Thoracic aorta (tissue), 2 donors: ENCODE data around the gene SEMA3D. TPM values are rescaled to one million over a fixed set of nuclear protein-coding genes. Genes with fewer than 3 reads are reported as not detected.

Source experiments
- ATAC-seq: fragments of 150-250 bp; one replicate; pipeline ENCODE4 v1.8.0; 2017; ENCODE audit warnings: low read depth; ENCODE audit not compliant: insufficient number of reproducible peaks, low FRiP score
- DNase-seq: peaks from one replicate; pipeline ENCODE4 v3.0.0-alpha.2; 2020; ENCODE audit warnings: low spot score
- H3K27ac ChIP-seq, 2 donors: fragments of 200-600 bp; sonication (generic); 1 replicate in 1 of 2; 2 replicates in 1 of 2; pipeline ENCODE4 v1.5.1; 2016; ENCODE audit warnings: mild to moderate bottlenecking in 2 of 2, moderate library complexity in 2 of 2
- H3K27me3 ChIP-seq: fragments of 200-600 bp; sonication (generic); replicated peaks from 2 replicates; pipeline ENCODE4 v1.6.0; 2016; ENCODE audit warnings: mild to moderate bottlenecking; ENCODE audit not compliant: insufficient read depth
- H3K36me3 ChIP-seq: fragments of 200-600 bp; sonication (generic); one replicate; pipeline ENCODE4 v1.5.1; 2016
- H3K4me1 ChIP-seq, 2 donors: fragments of 200-600 bp; sonication (generic); 1 replicate in 1 of 2; 2 replicates in 1 of 2; pipeline versions ENCODE4 v1.5.1 to v1.6.0; 2016; ENCODE audit warnings: low read depth in 2 of 2, mild to moderate bottlenecking in 1 of 2; ENCODE audit not compliant: control insufficient read depth in 1 of 2
- H3K4me3 ChIP-seq: fragments of 200-600 bp; sonication (generic); 2 replicates; pipeline ENCODE4 v1.5.1; 2016; ENCODE audit warnings: mild to moderate bottlenecking
- H3K9me3 ChIP-seq: fragments of 200-600 bp; sonication (generic); 2 replicates; pipeline ENCODE4 v1.5.1; 2016
- total RNA-seq, 2 donors: library from RNA; depleted of rRNA; stranded (reverse); fragments of >200 nt; gene quantifications; one replicate each; pipeline versions ENCODE4 v1.1.0 to v1.2.3, GENCODE V29; 2016
- TF ChIP-seq, protein P1 (sequence below): fragments of 200-600 bp; sonication (generic); IDR thresholded peaks from one replicate; pipeline ENCODE4 v1.5.1; 2019; ENCODE audit warnings: antibody characterized with exemption

SEMA3D gene
- total RNA-seq, 2 donors from 2014 or later, result 18.5 to 22.8 TPM

DNA sequence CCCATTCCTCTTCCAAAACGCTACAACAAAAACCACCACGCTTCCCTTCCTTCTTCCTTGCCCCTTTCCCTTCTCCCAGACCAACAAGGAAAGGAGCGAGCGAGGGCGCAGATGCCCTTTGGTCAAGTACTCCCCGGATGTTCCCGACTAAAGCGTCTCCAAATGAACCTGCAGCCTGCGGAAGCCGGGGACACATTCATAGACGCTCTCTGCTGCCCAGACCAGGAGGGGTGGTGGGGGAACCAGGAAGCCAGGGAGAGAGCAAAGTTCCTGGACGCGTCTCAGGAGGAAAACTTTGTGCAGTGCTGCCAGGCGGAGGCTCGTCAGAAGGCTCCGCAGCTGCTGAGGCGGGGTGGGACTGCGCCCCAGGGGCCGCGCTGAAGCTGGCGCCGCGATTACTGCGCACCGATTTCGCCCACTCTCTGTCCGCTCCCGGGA, 754 bp downstream of the SEMA3D start:
- Histone ChIP-seq H3K4me3 (peak overlapping the region; percentile 89), H3K27me3 (no peaks in the 10 kb centered on the region), H3K36me3 (no peaks in the 10 kb centered on the region), H3K9me3 (no peaks in the 10 kb centered on the region), H3K27ac (peak overlapping the region; percentile 91 to 93), H3K4me1 (peaks cover 4 to 5% of the 10 kb centered on the region in 2 donors)
- no peak for DNase-seq
- ATAC-seq, result peak; percentile 17
- TF ChIP-seq, protein P1, sequence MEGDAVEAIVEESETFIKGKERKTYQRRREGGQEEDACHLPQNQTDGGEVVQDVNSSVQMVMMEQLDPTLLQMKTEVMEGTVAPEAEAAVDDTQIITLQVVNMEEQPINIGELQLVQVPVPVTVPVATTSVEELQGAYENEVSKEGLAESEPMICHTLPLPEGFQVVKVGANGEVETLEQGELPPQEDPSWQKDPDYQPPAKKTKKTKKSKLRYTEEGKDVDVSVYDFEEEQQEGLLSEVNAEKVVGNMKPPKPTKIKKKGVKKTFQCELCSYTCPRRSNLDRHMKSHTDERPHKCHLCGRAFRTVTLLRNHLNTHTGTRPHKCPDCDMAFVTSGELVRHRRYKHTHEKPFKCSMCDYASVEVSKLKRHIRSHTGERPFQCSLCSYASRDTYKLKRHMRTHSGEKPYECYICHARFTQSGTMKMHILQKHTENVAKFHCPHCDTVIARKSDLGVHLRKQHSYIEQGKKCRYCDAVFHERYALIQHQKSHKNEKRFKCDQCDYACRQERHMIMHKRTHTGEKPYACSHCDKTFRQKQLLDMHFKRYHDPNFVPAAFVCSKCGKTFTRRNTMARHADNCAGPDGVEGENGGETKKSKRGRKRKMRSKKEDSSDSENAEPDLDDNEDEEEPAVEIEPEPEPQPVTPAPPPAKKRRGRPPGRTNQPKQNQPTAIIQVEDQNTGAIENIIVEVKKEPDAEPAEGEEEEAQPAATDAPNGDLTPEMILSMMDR, result no peak

DNA sequence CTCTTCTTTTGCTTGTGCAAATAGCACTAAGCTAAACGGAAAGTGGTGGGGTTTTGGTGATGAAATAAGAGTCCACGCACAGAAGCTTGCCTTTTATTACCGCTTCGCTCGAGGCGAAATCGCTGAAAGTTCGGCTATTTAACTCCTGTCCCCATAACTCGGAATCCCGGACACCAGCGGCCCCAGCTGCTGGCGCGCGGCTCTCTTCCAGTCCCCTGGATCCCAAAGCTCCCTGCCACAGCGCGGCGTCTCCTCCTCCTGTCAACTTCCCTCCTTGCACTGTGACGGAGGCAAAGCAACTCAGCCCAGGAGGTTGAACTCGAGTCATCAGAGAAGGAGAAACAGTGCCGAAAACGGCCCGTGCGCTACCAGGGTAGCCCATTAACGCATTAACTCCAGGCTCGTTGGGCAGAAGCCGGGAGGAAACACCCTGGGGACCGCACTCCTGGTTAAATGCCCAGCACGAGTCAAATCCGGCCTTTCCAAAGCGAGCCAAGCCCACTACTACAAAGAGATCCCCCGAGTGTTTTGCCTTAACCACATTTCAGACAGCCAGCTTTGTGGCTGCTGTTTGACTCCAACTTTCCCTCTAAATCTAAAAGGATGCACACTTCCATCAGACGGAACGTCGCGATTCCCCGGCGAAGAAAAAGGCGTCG, 1.3 kb downstream of the SEMA3D start:
- H3K27me3 ChIP-seq, result no peaks in the 10 kb centered on the region
- TF ChIP-seq, protein P1, result no peak
- H3K4me1 ChIP-seq, result peaks cover 4 to 5% of the 10 kb centered on the region in 2 donors
- peak overlapping the region; percentile 91 to 93 for H3K27ac ChIP-seq
- peak; percentile 12 for DNase-seq
- H3K9me3 ChIP-seq, result no peaks in the 10 kb centered on the region
- peak; percentile 72 for ATAC-seq
- H3K36me3 ChIP-seq, result no peaks in the 10 kb centered on the region
- H3K4me3 ChIP-seq, result peak overlapping the region; percentile 89

DNA sequence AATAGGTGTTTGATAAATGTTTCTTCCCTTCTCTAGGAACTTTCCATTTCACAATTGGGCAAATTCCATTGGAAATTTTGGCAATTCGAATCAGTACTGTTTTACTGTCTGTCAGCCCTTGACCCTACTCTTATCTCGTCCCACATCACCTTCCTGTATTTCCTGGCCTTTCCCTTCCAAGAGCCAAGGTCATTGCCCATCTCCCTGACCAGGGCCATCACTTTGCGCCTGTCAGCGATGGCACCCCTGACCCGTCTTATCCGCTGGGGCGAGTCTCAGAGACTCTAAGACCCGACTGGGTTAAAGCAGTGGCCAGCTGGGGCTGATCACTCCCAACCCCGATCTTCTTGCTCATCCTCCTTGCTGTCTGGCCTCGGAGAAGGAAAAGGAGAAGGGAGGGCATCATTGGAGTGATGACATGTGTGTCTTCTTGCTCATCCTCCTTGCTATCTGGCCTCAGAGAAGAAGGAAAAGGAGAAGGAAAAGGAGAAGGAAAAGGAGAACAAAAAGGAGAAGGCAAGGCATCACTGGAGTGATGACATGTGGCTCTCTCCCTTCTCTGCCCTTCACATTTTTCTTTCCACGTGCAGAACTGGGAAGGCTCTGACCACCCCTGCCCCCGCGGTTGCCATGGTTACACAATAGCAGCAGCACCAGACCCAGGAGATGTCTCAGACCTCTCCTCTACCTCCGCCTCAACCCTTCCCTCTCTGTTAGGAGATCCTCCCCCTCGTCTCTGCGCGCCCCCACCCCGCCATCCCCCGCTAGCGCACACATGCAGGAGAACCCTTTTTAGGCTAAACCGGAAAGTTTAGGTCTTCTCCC, 2.0 kb downstream of the SEMA3D start:
- Histone ChIP-seq H3K36me3 (no peaks in the 10 kb centered on the region), H3K27ac (peak overlapping the region; percentile 91 to 93), H3K4me3 (peak overlapping the region; percentile 89), H3K9me3 (no peaks in the 10 kb centered on the region), H3K4me1 (peaks cover 4 to 5% of the 10 kb centered on the region in 2 donors), H3K27me3 (no peaks in the 10 kb centered on the region)
- DNase-seq (peak; percentile 9), ATAC-seq (no peak)
- TF ChIP-seq, protein P1, result no peak

GRCh38 chr7:85183296-85183695, 3.6 kb downstream of the SEMA3D start:
- DNase-seq, result no peak
- H3K4me3 ChIP-seq, result no peak overlapping the region
- H3K36me3 ChIP-seq, result no peaks in the 10 kb centered on the region
- no peaks in the 10 kb centered on the region for H3K27me3 ChIP-seq
- no peak for ATAC-seq
- TF ChIP-seq, protein P1, result no peak
- peaks cover 4 to 5% of the 10 kb centered on the region in 2 donors for H3K4me1 ChIP-seq
- H3K9me3 ChIP-seq, result no peaks in the 10 kb centered on the region
- H3K27ac ChIP-seq, result no peak overlapping the region
